ENCODE results near the gene RABGAP1.
A peak's percentile ranks its signal among the peaks of the same experiment; 100 is the strongest.
"Not testable (repeated sequence)": the region's sequence is repeated elsewhere in the genome, so short reads cannot be mapped to it uniquely, and the experiment has no call there.

The RABGAP1 gene

DNA sequence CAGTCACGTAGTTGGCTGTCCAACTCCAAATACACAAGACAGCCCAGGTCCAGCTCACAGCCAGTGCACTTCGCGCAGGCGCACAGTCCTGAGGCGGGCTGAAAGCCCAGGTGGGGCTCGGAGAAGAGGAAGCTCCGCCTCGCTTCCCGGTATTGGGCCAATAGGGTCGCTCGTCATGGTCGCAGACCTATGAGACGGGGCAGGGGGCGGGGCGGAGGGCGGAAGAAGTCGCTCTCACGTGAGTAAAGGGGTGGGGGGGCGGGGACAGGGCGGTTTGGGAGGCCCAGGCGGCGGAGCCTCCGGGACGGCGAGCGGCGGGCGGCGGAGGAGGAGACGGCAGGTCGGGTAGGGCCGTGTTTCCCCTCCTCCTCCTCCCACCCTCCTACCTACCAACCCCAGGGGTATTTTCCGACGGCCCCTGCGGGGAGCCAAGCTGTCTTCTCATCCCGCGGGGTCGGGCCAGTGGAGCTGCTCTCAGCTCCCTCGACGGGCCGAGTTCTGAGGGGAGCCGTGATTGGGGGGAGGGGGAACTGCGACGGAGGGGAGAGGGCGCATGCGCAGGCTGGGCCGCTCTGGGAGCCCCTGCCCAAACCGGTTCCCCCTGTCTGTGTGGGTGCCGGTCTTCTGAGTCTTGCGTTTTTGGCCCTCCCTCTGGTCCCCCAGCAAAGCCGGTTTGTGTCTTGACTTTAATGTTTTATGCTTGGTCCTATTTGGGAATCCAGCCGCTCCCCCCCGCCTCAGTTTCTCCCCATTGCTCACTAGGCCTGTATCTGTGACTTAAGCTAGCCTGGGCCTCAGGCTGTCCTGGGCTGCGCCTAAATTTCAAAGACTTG, at the start of gene RABGAP1:
Gene RABGAP1, plus strand, starts transcription at position 272 of the 833 bp plus-strand sequence. CDS start 16,040 bp downstream, outside the sequence.
- TF ChIP-seq, protein P1, sequence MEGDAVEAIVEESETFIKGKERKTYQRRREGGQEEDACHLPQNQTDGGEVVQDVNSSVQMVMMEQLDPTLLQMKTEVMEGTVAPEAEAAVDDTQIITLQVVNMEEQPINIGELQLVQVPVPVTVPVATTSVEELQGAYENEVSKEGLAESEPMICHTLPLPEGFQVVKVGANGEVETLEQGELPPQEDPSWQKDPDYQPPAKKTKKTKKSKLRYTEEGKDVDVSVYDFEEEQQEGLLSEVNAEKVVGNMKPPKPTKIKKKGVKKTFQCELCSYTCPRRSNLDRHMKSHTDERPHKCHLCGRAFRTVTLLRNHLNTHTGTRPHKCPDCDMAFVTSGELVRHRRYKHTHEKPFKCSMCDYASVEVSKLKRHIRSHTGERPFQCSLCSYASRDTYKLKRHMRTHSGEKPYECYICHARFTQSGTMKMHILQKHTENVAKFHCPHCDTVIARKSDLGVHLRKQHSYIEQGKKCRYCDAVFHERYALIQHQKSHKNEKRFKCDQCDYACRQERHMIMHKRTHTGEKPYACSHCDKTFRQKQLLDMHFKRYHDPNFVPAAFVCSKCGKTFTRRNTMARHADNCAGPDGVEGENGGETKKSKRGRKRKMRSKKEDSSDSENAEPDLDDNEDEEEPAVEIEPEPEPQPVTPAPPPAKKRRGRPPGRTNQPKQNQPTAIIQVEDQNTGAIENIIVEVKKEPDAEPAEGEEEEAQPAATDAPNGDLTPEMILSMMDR (IDR thresholded peaks at IDR 0.05; ENCODE audit: control extremely low read depth, extremely low read depth, low read depth, missing control alignments): no peak
- CTCF ChIA-PET: interaction anchor here (0.8 to 1.4 kb wide), 4 partner anchors 9 to 66 kb away, joined by 3 to 5 read pairs (median 4); partner anchors contain the start of gene ZBTB26

DNA sequence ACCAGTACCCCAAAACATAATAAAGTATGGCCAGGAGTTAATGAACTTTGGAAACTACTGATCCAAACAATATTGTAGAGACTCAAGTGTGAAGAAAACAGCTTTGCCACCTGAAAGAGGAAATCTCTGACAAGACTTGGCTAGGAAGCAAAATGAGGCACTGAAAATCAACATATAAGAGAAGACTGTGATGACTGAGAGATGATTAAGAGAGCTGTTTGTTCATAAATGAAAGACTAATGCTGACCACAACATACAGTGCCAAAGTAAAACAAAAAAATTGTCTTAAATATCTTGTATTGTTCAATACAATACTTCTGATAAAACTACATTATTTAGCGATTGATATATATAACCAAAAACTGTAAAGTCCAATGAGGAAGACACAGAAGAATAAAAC, 42.9 kb upstream of the RABGAP1 start:
- DNase-seq (ENCODE audit: extremely low spot score): no peak
- TF ChIP-seq, protein P1 (IDR thresholded peaks at IDR 0.05; ENCODE audit: control extremely low read depth, extremely low read depth, low read depth, missing control alignments): no peak
- POLR2A ChIA-PET: no interaction called here
- CTCF ChIA-PET: no interaction called here

More for the DNA sequence above, at the start of gene RABGAP1:
- DNase-seq (ENCODE audit: extremely low spot score): peak; percentile 99
- POLR2A ChIA-PET: interaction anchor here (0.6 to 2.4 kb wide), 6 partner anchors 9 to 1276 kb away, joined by 3 to 8 read pairs (median 4); partner anchors contain the start of genes ZBTB26 and ZBTB6

DNA sequence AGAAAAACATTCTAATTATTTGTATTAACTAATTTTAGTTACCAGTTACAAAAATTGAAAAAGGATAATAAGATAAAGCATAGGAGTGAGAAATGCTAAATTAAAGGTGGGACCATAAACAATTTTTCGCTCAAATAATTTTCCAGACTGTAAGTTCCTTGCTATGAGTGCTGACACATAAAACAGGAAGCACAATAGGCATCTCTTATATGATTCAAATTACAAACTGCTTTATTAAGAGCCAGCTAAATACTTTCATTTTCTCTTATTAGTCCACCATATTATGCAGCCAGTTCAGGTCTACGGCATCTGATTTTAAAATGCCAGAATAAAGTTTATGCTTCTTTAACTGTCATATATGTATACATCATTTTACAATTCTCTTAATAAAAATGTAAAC, 40.0 kb upstream of the RABGAP1 start:
- DNase-seq (ENCODE audit: extremely low spot score): peak; percentile 32
- TF ChIP-seq, protein P1 (IDR thresholded peaks at IDR 0.05; ENCODE audit: control extremely low read depth, extremely low read depth, low read depth, missing control alignments): no peak
- ChIA-PET CTCF (no interaction called here), POLR2A (no interaction called here)

GRCh38 chr9:122904466-122904822, 36.4 kb upstream of the RABGAP1 start:
- CTCF ChIA-PET: interaction anchor here (0.8 to 1.4 kb wide), 3 partner anchors 8 to 86 kb away, joined by 3 to 4 read pairs (median 4); partner anchors contain the start of gene ZBTB6
- DNase-seq (ENCODE audit: extremely low spot score): peak; percentile 29
- TF ChIP-seq, protein P1 (IDR thresholded peaks at IDR 0.05; ENCODE audit: control extremely low read depth, extremely low read depth, low read depth, missing control alignments): no peak
- POLR2A ChIA-PET: interaction anchor here (1.4 kb wide), 1 partner anchor 8 kb away, joined by 4 read pairs; the partner anchor contains the start of gene ZBTB6

- POLR2A ChIA-PET: interaction anchor here (1.4 kb wide), 1 partner anchor 8 kb away, joined by 4 read pairs; the partner anchor contains the start of gene ZBTB6
- TF ChIP-seq, protein P1 (IDR thresholded peaks at IDR 0.05; ENCODE audit: control extremely low read depth, extremely low read depth, low read depth, missing control alignments): no peak
- CTCF ChIA-PET: interaction anchor here (1.2 to 1.4 kb wide), 2 partner anchors 8 to 86 kb away, joined by 4 read pairs; partner anchors contain the start of gene ZBTB6
- DNase-seq (ENCODE audit: extremely low spot score): peak; percentile 92
These were observed 35.8 kb upstream of the RABGAP1 start, which contains the start of gene RC3H2 for GRCh38 chr9:122904823-122905710. Gene RC3H2 (minus strand): TSS chr9:122905359. CDS start chr9:122897509, 7,850 bp downstream.

DNA sequence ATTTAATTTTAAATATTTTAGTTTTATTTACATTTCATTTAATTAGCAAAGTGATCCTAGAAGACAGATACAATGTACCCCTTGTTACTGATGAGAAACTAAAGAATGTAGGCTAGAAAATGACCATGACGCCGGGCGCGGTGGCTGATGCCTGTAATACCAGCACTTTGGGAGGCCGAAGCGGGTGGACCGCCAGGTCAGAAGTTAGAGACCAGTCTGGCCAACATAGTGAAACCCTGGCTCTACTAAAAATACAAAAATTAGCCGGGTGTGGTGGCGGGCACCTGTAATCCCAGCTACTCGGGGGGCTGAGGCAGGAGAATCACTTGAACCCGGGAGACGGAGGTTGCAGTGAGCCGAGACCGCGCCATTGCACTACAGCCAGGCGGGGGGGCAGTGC, 34.7 kb upstream of the RABGAP1 start:
- POLR2A ChIA-PET; DNase-seq (ENCODE audit: extremely low spot score); CTCF ChIA-PET: not testable (repeated sequence)
